Measurements from ENCODE around the gene PLEKHA6.

GRCh38 chr1:204367193-204367858 lies 7.6 kb upstream of the PLEKHA6 start:
- TF ChIP-seq CTCF (IDR thresholded peaks at IDR 0.05) (no peak), POLR2A (IDR thresholded peaks at IDR 0.05) (no peak)

All from right lobe of liver (tissue), 4 donors.